Measurements from ENCODE around the gene PCED1B.
A peak's percentile ranks its signal among the peaks of the same experiment; 100 is the strongest.

PCED1B gene

GRCh38 chr12:47075192-47076084 lies 4.0 kb upstream of the PCED1B start:
- H3K4me3 ChIP-seq (ENCODE audit: low read depth, low read length): no peak overlapping the region
- TF ChIP-seq CTCF (IDR thresholded peaks at IDR 0.05; ENCODE audit: control insufficient read depth, extremely low read depth, insufficient read depth): no peak

GRCh38 chr12:47077206-47078085 lies 2.0 kb upstream of the PCED1B start:
- DNase-seq (ENCODE audit: low read depth): no peak
- no peak for TF ChIP-seq CTCF (IDR thresholded peaks at IDR 0.05; ENCODE audit: control insufficient read depth, extremely low read depth, insufficient read depth)
- H3K4me3 ChIP-seq (ENCODE audit: low read depth, low read length): no peak overlapping the region

More at GRCh38 chr12:47075192-47076084, 4.0 kb upstream of the PCED1B start:
- no peak for DNase-seq (ENCODE audit: low read depth)

- TF ChIP-seq CTCF (IDR thresholded peaks at IDR 0.05; ENCODE audit: control insufficient read depth, extremely low read depth, insufficient read depth): no peak
- no peak for DNase-seq (ENCODE audit: low read depth)
- no peak overlapping the region for H3K4me3 ChIP-seq (ENCODE audit: low read depth, low read length)
Observed at GRCh38 chr12:47078086-47078395, 1.4 kb upstream of the PCED1B start.

- TF ChIP-seq CTCF (IDR thresholded peaks at IDR 0.05; ENCODE audit: control insufficient read depth, extremely low read depth, insufficient read depth): no peak
- no peak for DNase-seq (ENCODE audit: low read depth)
- peak overlapping the region; percentile 53 for H3K4me3 ChIP-seq (ENCODE audit: low read depth, low read length)
Observed at GRCh38 chr12:47078733-47079467, 521 bp upstream of the PCED1B start.

- no peak for DNase-seq (ENCODE audit: low read depth)
- no peak for TF ChIP-seq CTCF (IDR thresholded peaks at IDR 0.05; ENCODE audit: control insufficient read depth, extremely low read depth, insufficient read depth)
- peak overlapping the region; percentile 53 for H3K4me3 ChIP-seq (ENCODE audit: low read depth, low read length)
Observed at GRCh38 chr12:47079981-47080724, 732 bp downstream of the PCED1B start.
